ENCODE results near the gene EDAR. TPM values are rescaled to one million over a fixed set of nuclear protein-coding genes. Genes with fewer than 3 reads are reported as not detected.

Gene EDAR
- total RNA-seq, 3 donors from 2014 or later (not counting 1 experiment from before 2014, with no cell fraction given), result 0.11 to 0.23 TPM; not detected in 1

DNA sequence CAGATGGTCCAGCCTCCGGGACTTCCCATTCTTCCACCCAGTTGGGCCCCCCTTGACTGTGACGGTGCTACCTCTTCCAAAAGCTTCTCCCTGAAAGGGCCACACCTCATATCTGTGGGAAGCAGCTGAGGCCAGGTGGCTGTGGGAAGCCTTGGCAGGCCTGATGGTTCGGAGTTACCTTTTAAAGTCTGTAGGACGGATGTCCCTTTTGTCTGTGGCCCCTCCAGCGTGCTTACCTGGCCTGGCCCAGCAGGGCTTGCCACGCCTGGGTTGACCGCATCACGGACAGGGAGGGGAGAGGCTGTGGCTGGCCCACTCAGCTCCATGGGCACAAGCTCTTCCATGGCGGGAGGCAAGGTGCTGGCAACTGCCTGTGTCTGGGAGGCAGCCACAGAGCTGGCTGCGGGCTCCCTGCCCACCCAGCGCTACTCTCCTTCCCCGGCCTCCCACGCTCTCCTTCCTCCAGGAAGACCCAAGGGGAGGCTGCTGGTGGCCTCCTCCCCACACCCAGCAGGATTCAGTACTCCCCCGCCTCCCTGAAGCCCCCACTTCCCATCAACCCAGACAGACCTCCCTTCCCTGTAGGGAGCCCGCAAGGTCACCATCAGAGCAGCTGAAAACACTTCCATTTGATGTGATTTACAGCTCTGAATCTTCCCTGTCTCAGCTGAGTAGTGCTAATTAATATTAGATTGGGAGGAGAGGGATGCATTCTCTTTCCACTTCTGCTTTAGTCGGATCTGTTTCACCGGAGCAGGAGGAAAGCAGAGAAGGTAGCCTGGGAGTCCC is 52.8 kb downstream of the EDAR start:
- H3K27me3 Mint-ChIP-seq (ENCODE audit: low read depth in 2 of 2), result peaks cover 0 to 3% of the 10 kb centered on the region in 2 donors
- WGBS (ENCODE audit: insufficient coverage), result 87% methylated on average over 17 of the region's 17 CpGs
- H3K4me1 Mint-ChIP-seq, result no peaks in the 10 kb centered on the region
- no peaks in the 10 kb centered on the region for H3K4me1 ChIP-seq (ENCODE audit: control insufficient read depth, insufficient read depth, low read length)
- no peaks in the 10 kb centered on the region for H3K9me3 Mint-ChIP-seq
- H3K36me3 ChIP-seq (ENCODE audit: control insufficient read depth, insufficient read depth, low read length), result no peaks in the 10 kb centered on the region
- DNase-seq (no peak), ATAC-seq (no peak)
- no peaks in the 10 kb centered on the region for H3K9me3 ChIP-seq (ENCODE audit: control insufficient read depth, insufficient read depth, low read length)
- TF ChIP-seq, protein P1, sequence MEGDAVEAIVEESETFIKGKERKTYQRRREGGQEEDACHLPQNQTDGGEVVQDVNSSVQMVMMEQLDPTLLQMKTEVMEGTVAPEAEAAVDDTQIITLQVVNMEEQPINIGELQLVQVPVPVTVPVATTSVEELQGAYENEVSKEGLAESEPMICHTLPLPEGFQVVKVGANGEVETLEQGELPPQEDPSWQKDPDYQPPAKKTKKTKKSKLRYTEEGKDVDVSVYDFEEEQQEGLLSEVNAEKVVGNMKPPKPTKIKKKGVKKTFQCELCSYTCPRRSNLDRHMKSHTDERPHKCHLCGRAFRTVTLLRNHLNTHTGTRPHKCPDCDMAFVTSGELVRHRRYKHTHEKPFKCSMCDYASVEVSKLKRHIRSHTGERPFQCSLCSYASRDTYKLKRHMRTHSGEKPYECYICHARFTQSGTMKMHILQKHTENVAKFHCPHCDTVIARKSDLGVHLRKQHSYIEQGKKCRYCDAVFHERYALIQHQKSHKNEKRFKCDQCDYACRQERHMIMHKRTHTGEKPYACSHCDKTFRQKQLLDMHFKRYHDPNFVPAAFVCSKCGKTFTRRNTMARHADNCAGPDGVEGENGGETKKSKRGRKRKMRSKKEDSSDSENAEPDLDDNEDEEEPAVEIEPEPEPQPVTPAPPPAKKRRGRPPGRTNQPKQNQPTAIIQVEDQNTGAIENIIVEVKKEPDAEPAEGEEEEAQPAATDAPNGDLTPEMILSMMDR (IDR thresholded peaks at IDR 0.05), result no peak
- intact Hi-C loops (cut with micrococcal nuclease), result no loop called here
- H3K27ac Mint-ChIP-seq, result no peak overlapping the region
- no peaks in the 10 kb centered on the region for H3K36me3 Mint-ChIP-seq
- H3K27me3 ChIP-seq (ENCODE audit: control insufficient read depth, insufficient read depth, low read length), result no peaks in the 10 kb centered on the region
- no peak overlapping the region for H3K4me3 Mint-ChIP-seq
- H3K4me3 ChIP-seq (ENCODE audit: low read length), result no peak overlapping the region
- H3K27ac ChIP-seq (ENCODE audit: low read length), result no peak overlapping the region

GRCh38 chr2:108935271-108935741 is 53.7 kb downstream of the EDAR start:
- Mint-ChIP-seq H3K36me3 (no peaks in the 10 kb centered on the region), H3K4me3 (no peak overlapping the region), H3K27ac (no peak overlapping the region), H3K4me1 (no peaks in the 10 kb centered on the region), H3K9me3 (no peaks in the 10 kb centered on the region), H3K27me3 (ENCODE audit: low read depth in 2 of 2) (peaks cover 0 to 3% of the 10 kb centered on the region in 2 donors)
- Histone ChIP-seq H3K9me3 (ENCODE audit: control insufficient read depth, insufficient read depth, low read length) (no peaks in the 10 kb centered on the region), H3K27me3 (ENCODE audit: control insufficient read depth, insufficient read depth, low read length) (no peaks in the 10 kb centered on the region), H3K4me1 (ENCODE audit: control insufficient read depth, insufficient read depth, low read length) (no peaks in the 10 kb centered on the region), H3K27ac (ENCODE audit: low read length) (no peak overlapping the region), H3K4me3 (ENCODE audit: low read length) (no peak overlapping the region), H3K36me3 (ENCODE audit: control insufficient read depth, insufficient read depth, low read length) (no peaks in the 10 kb centered on the region)
- TF ChIP-seq, protein P1 (IDR thresholded peaks at IDR 0.05), result no peak
- WGBS (ENCODE audit: insufficient coverage), result 91% methylated on average over 5 of the region's 5 CpGs
- DNase-seq (no peak), ATAC-seq (no peak)
- intact Hi-C loops (cut with micrococcal nuclease), result no loop called here

- intact Hi-C loops (cut with micrococcal nuclease), result no loop called here
- H3K36me3 Mint-ChIP-seq, result no peaks in the 10 kb centered on the region
- H3K27ac Mint-ChIP-seq, result no peak overlapping the region
- Histone ChIP-seq H3K4me3 (ENCODE audit: low read length) (no peak overlapping the region), H3K4me1 (ENCODE audit: control insufficient read depth, insufficient read depth, low read length) (no peaks in the 10 kb centered on the region), H3K27me3 (ENCODE audit: control insufficient read depth, insufficient read depth, low read length) (no peaks in the 10 kb centered on the region), H3K36me3 (ENCODE audit: control insufficient read depth, insufficient read depth, low read length) (no peaks in the 10 kb centered on the region), H3K27ac (ENCODE audit: low read length) (no peak overlapping the region), H3K9me3 (ENCODE audit: control insufficient read depth, insufficient read depth, low read length) (no peaks in the 10 kb centered on the region)
- no peak for ATAC-seq
- TF ChIP-seq, protein P1 (IDR thresholded peaks at IDR 0.05), result no peak
- no peaks in the 10 kb centered on the region for H3K4me1 Mint-ChIP-seq
- no peak for DNase-seq
- H3K27me3 Mint-ChIP-seq (ENCODE audit: low read depth in 2 of 2), result peaks cover 0 to 3% of the 10 kb centered on the region in 2 donors
- WGBS (ENCODE audit: insufficient coverage), result 87% methylated on average over 13 of the region's 14 CpGs
- no peak overlapping the region for H3K4me3 Mint-ChIP-seq
- no peaks in the 10 kb centered on the region for H3K9me3 Mint-ChIP-seq
These were observed 54.3 kb downstream of the EDAR start for GRCh38 chr2:108934583-108935245.
